LNCaP clone FGC (cell line): ENCODE measurements around the gene ACSL3.

Source experiments
- DNase-seq: peaks from one replicate; pipeline ENCODE4 v3.0.0-alpha.2; 2011; ENCODE audit warnings: low read depth
- H3K4me3 ChIP-seq: 2 replicates; pipeline ENCODE4 v1.5.1; 2011; ENCODE audit warnings: mild to moderate bottlenecking, low read depth, low read length, control low read depth
- CTCF ChIP-seq: IDR thresholded peaks from 2 replicates; pipeline ENCODE4 v1.5.1; 2012; ENCODE audit warnings: mild to moderate bottlenecking; ENCODE audit not compliant: control insufficient read depth, insufficient read depth; ENCODE audit errors: extremely low read depth

The ACSL3 gene

DNA sequence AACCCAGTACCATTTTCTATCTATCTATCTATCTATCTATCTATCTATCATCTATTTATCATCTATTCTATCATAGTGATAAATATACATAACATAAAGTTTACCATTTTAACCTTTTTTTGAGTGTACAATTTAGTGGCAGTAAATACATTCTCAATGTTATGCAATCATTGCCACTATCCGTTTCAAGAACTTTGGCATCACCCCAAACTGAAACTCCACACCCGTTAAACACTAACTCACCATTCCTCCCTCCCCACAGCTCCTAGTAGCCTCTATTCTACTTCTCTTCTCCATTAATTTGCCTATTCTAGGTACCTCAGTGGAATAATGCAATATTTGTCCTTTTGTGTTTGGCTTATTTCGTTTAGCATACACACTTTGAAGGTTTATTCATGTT is 108.7 kb downstream of the ACSL3 start:
- no peak overlapping the region for H3K4me3 ChIP-seq
- TF ChIP-seq CTCF: no peak
- no peak for DNase-seq

GRCh38 chr2:222972420-222972819 is 111.6 kb downstream of the ACSL3 start:
- H3K4me3 ChIP-seq: no peak overlapping the region
- no peak for TF ChIP-seq CTCF
- DNase-seq: no peak

- no peak overlapping the region for H3K4me3 ChIP-seq
- no peak for TF ChIP-seq CTCF
- DNase-seq: no peak
Measured at GRCh38 chr2:222973237-222973636, 112.4 kb downstream of the ACSL3 start.

DNA sequence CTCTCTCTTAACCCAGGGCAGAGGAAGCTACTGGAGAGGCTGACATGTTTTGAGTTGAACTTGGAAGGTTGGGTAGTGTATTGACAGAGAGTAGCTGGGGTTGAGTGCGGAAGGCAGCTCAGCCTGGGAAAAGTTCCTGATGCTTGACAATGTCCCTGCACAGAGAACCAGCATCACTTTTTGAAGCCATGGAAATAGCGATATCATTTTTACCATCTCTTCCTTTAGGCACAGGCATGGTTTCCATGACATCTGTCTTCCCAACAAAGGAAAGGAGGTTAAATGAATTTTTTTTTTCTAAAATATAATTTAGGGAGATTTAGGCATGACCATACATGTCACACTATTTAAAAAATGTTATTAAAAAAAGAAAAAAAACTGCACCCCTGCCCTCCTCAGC is 112.9 kb downstream of the ACSL3 start:
- no peak for TF ChIP-seq CTCF

DNA sequence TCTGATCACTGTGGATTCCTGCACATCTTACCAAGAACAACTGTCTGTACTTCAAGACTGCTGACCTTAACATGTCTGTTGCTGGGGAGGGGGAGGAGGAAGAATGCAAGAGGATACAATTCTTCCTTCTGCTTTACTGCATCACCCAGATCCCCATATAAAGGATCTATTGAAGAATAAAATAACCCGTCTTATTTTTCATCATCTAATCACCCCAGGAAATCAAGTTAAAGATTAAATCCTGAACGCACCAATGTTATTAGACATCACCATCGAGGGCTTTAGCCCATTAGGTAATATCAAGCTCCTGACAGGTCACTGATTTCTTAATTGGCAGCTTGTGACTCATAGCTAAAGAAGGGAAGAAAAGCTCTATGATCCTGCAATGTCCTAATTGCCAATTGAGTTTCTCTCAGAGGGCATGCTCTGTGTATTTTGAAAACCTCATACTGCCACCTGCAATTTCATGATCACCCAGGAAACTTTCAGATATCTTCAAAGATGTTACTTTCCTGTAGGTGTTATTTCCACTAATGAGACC is 115.8 kb downstream of the ACSL3 start:
- TF ChIP-seq CTCF: no peak
- DNase-seq: no peak
- H3K4me3 ChIP-seq: no peak overlapping the region

More for the DNA sequence above, 112.9 kb downstream of the ACSL3 start:
- H3K4me3 ChIP-seq: no peak overlapping the region
- no peak for DNase-seq

GRCh38 chr2:222977121-222977520 is 116.3 kb downstream of the ACSL3 start:
- H3K4me3 ChIP-seq: no peak overlapping the region
- no peak for TF ChIP-seq CTCF
- no peak for DNase-seq

DNA sequence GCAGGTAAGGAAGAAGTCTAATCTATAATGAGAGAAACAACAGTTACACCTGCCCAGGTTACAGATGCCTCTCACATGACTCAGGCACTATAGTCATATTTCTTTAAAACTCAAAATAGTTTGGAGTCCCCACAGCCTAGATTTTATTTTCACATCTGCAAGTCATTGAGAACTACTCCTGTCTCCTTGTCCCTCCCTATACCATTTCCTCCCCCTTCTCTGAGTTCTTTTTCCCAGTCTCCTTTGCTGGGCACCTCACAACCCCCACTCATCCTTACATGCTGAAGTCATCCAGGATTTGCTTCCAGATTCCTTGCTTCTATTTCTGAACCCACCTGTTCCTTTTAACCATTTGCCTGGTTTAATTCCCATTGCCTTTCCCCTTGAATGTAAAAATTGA is 118.0 kb downstream of the ACSL3 start:
- no peak for TF ChIP-seq CTCF
- DNase-seq: no peak
- H3K4me3 ChIP-seq: no peak overlapping the region
